H1 (cell line): Measurements from ENCODE around the gene NACA. TPM values are rescaled to one million over a fixed set of nuclear protein-coding genes. Genes with fewer than 3 reads are reported as not detected.

Source experiments
- CTCF ChIA-PET: fragments of 300-600 bp; sonication (Branson Sonifier 250); formaldehyde crosslinking; loops from one replicate; lab custom pipeline; 2021; ENCODE audit not compliant: partially characterized antibody; lab: Charles Lee
- POLR2A ChIA-PET: fragments of 300-600 bp; sonication (Branson Sonifier 250); formaldehyde crosslinking; loops from one replicate; lab custom pipeline; 2021; ENCODE audit warnings: inconsistent platforms; ENCODE audit not compliant: partially characterized antibody; lab: Charles Lee
- DNase-seq, 2 experiments: peaks; one replicate each; pipeline versions ENCODE4 v3.0.0 to v3.0.0-alpha.2; 2010 to 2022; ENCODE audit warnings: low spot score in 2 of 2, low read depth in 1 of 2, mixed read lengths in 1 of 2
- FAIRE-seq: peaks from 2 replicates; lab custom pipeline; 2011; peaks lifted over from hg19 to GRCh38; lab: Jason Lieb, UNC
- H2AFZ ChIP-seq: 2 replicates; pipeline ENCODE4 v1.8.1; 2012; ENCODE audit warnings: low read length, inconsistent platforms
- H2AK5ac ChIP-seq: 2 replicates; pipeline ENCODE4 v1.6.1; 2013; ENCODE audit warnings: low read depth, low read length
- H2BK120ac ChIP-seq: replicated peaks from 2 replicates; pipeline ENCODE3; 2013; ENCODE audit warnings: low read depth, low read length, inconsistent platforms
- H2BK12ac ChIP-seq: 2 replicates; pipeline ENCODE4 v1.6.1; 2013; ENCODE audit warnings: low read depth, low read length
- H2BK15ac ChIP-seq: 2 replicates; pipeline ENCODE4 v1.6.1; 2013; ENCODE audit warnings: low read length
- H2BK20ac ChIP-seq: 2 replicates; pipeline ENCODE4 v1.6.1; 2013; ENCODE audit warnings: low read length
- H2BK5ac ChIP-seq: 2 replicates; pipeline ENCODE4 v1.6.1; 2013; ENCODE audit warnings: low read depth, low read length
- H3K14ac ChIP-seq: 2 replicates; pipeline ENCODE4 v1.6.1; 2013; ENCODE audit warnings: inconsistent platforms; ENCODE audit not compliant: insufficient read length
- H3K18ac ChIP-seq: 2 replicates; pipeline ENCODE4 v1.6.1; 2013; ENCODE audit warnings: low read length; ENCODE audit errors: extremely low read depth
- H3K23ac ChIP-seq: 2 replicates; pipeline ENCODE4 v1.6.1; 2013; ENCODE audit warnings: inconsistent platforms; ENCODE audit not compliant: insufficient read length
- H3K23me2 ChIP-seq: 2 replicates; pipeline ENCODE4 v1.6.1; 2013; ENCODE audit warnings: low read depth, low read length
- H3K27ac ChIP-seq: 2 replicates; pipeline ENCODE4 v1.6.1; 2011; ENCODE audit warnings: low read depth, low read length, inconsistent platforms
- H3K27me3 ChIP-seq, 4 experiments: replicated peaks in 1 of 4; 1 replicate in 1 of 4; 2 replicates in 3 of 4; pipeline versions ENCODE4 v1.6.1 to v1.8.1; 2011 to 2013; ENCODE audit warnings: low read length in 3 of 4, mild to moderate bottlenecking in 3 of 4, inconsistent platforms in 2 of 4, mixed read lengths in 2 of 4, moderate library complexity in 1 of 4; ENCODE audit not compliant: control insufficient read depth in 3 of 4, insufficient read depth in 3 of 4; ENCODE audit errors: extremely low read depth in 1 of 4
- H3K36me3 ChIP-seq, 4 experiments: 2 replicates each; pipeline versions ENCODE4 v1.6.1 to v1.8.1; 2011 to 2013; ENCODE audit warnings: mild to moderate bottlenecking in 4 of 4, low read length in 3 of 4, moderate library complexity in 2 of 4, control low read depth in 1 of 4, inconsistent platforms in 1 of 4; ENCODE audit not compliant: insufficient read depth in 4 of 4, control insufficient read depth in 2 of 4
- H3K4ac ChIP-seq: replicated peaks from 2 replicates; pipeline ENCODE3; 2013; ENCODE audit warnings: low read length, low read depth, mixed read lengths, inconsistent platforms; ENCODE audit not compliant: insufficient read length
- H3K4me1 ChIP-seq, 4 experiments: replicated peaks in 1 of 4; 1 replicate in 1 of 4; 2 replicates in 3 of 4; pipeline versions ENCODE4 v1.6.1 to v1.8.1; 2011 to 2013; ENCODE audit warnings: low read length in 3 of 4, inconsistent platforms in 2 of 4, mixed read lengths in 1 of 4; ENCODE audit not compliant: insufficient read depth in 4 of 4, control insufficient read depth in 3 of 4
- H3K4me2 ChIP-seq, 2 experiments: 2 replicates each; pipeline versions ENCODE4 v1.6.1 to v1.8.1; 2011 to 2013; ENCODE audit warnings: low read depth in 2 of 2, low read length in 2 of 2, control low read depth in 1 of 2, inconsistent platforms in 1 of 2, mild to moderate bottlenecking in 1 of 2; ENCODE audit not compliant: insufficient read depth in 1 of 2
- H3K4me3 ChIP-seq, 4 experiments: fragments of 200-600, 300-600 bp in 1 of 4; sonication (generic), shearing (Covaris generic), sonication (Bioruptor Twin) in 1 of 4; 2 replicates each; pipeline versions ENCODE4 v1.5.1 to v1.8.1; 2011 to 2016; ENCODE audit warnings: low read length in 4 of 4, low read depth in 3 of 4, control low read depth in 2 of 4, inconsistent platforms in 2 of 4, mild to moderate bottlenecking in 2 of 4, mixed read lengths in 1 of 4, moderate library complexity in 1 of 4; ENCODE audit not compliant: insufficient read depth in 2 of 4; ENCODE audit errors: extremely low read depth in 1 of 4
- H3K56ac ChIP-seq: replicated peaks from 2 replicates; pipeline ENCODE3; 2013; ENCODE audit warnings: low read depth, mild to moderate bottlenecking, mixed read lengths, low read length, inconsistent platforms; ENCODE audit not compliant: insufficient read length
- H3K79me1 ChIP-seq: 2 replicates; pipeline ENCODE4 v1.6.1; 2013; ENCODE audit warnings: low read depth, low read length, control low read depth
- H3K79me2 ChIP-seq, 2 experiments: 2 replicates each; pipeline versions ENCODE4 v1.6.1 to v1.8.1; 2012 to 2013; ENCODE audit warnings: low read length in 2 of 2, mild to moderate bottlenecking in 2 of 2, inconsistent platforms in 1 of 2; ENCODE audit not compliant: insufficient read depth in 2 of 2, control insufficient read depth in 1 of 2
- H3K9ac ChIP-seq, 4 experiments: replicated peaks in 1 of 4; 1 replicate in 1 of 4; 2 replicates in 3 of 4; pipeline versions ENCODE4 v1.6.1 to v1.8.1; 2011 to 2013; ENCODE audit warnings: low read depth in 3 of 4, low read length in 3 of 4, control low read depth in 2 of 4, mild to moderate bottlenecking in 2 of 4, moderate library complexity in 2 of 4, inconsistent platforms in 1 of 4; ENCODE audit errors: extremely low read depth in 1 of 4
- H3K9me3 ChIP-seq, 2 experiments: 2 replicates each; pipeline versions ENCODE4 v1.6.1 to v1.8.1; 2012 to 2013; ENCODE audit warnings: mild to moderate bottlenecking in 2 of 2, moderate library complexity in 2 of 2, control low read depth in 1 of 2, inconsistent platforms in 1 of 2, low read depth in 1 of 2, low read length in 1 of 2, mixed read lengths in 1 of 2; ENCODE audit not compliant: insufficient read depth in 2 of 2
- H4K20me1 ChIP-seq, 2 experiments: replicated peaks in 1 of 2; 2 replicates each; pipeline versions ENCODE3 to v1.8.1; 2011 to 2013; ENCODE audit warnings: inconsistent platforms in 2 of 2, low read length in 2 of 2, mild to moderate bottlenecking in 1 of 2; ENCODE audit not compliant: insufficient read depth in 2 of 2, control insufficient read depth in 1 of 2
- H4K5ac ChIP-seq: 2 replicates; pipeline ENCODE4 v1.6.1; 2013; ENCODE audit warnings: low read length, low read depth, mixed read lengths, inconsistent platforms; ENCODE audit not compliant: insufficient read length
- H4K8ac ChIP-seq: 2 replicates; pipeline ENCODE4 v1.8.0; 2013; ENCODE audit warnings: mild to moderate bottlenecking, moderate library complexity, low read length, inconsistent platforms; ENCODE audit not compliant: insufficient read depth; ENCODE audit errors: extremely low read depth
- H4K91ac ChIP-seq: replicated peaks from 2 replicates; pipeline ENCODE3; 2013; ENCODE audit warnings: low read length, mixed read lengths, inconsistent platforms; ENCODE audit not compliant: insufficient read length
- BCL11A ChIP-seq, 2 experiments: IDR thresholded peaks; one replicate each; pipeline ENCODE4 v1.6.1; 2011; ENCODE audit warnings: low read depth in 2 of 2, low read length in 2 of 2, mild to moderate bottlenecking in 2 of 2
- CEBPB ChIP-seq: IDR thresholded peaks from 2 replicates; pipeline ENCODE4 v1.6.1; 2012; ENCODE audit warnings: low read depth, low read length
- CTBP2 ChIP-seq: IDR thresholded peaks from 2 replicates; pipeline ENCODE4 v1.7.0; 2011; ENCODE audit warnings: borderline replicate concordance, mild to moderate bottlenecking, moderate library complexity, mixed read lengths, low read length; ENCODE audit not compliant: insufficient read depth, insufficient read length
- EP300 ChIP-seq, 2 experiments: IDR thresholded peaks; 1 replicate in 1 of 2; 2 replicates in 1 of 2; pipeline ENCODE4 v1.6.1; 2011 to 2012; ENCODE audit warnings: low read depth in 2 of 2, low read length in 2 of 2, mild to moderate bottlenecking in 2 of 2, borderline replicate concordance in 1 of 2, inconsistent platforms in 1 of 2, moderate library complexity in 1 of 2
- HDAC2 ChIP-seq, 2 experiments: fragments of 300-600 bp in 1 of 2; sonication (generic) in 1 of 2; IDR thresholded peaks; 2 replicates each; pipeline ENCODE4 v1.6.1; 2011 to 2012; ENCODE audit warnings: low read depth in 2 of 2, low read length in 2 of 2, mild to moderate bottlenecking in 2 of 2, moderate library complexity in 2 of 2, borderline replicate concordance in 1 of 2, inconsistent platforms in 1 of 2
- HDAC6 ChIP-seq: IDR thresholded peaks from one replicate; pipeline ENCODE4 v1.7.1; 2012; ENCODE audit warnings: low read depth, mild to moderate bottlenecking, inconsistent platforms, low read length, moderate library complexity
- MAFK ChIP-seq: IDR thresholded peaks from 2 replicates; pipeline ENCODE4 v1.6.1; 2012; ENCODE audit warnings: low read depth, mild to moderate bottlenecking, improper control_type of control experiment, low read length
- RAD21 ChIP-seq, 2 experiments: IDR thresholded peaks in 1 of 2; conservative IDR thresholded peaks in 1 of 2; 2 replicates each; pipeline ENCODE4 v1.6.1; 2011; ENCODE audit warnings: low read depth in 2 of 2, low read length in 2 of 2, improper control_type of control experiment in 1 of 2, inconsistent platforms in 1 of 2, mild to moderate bottlenecking in 1 of 2, moderate library complexity in 1 of 2
- RBBP5 ChIP-seq: IDR thresholded peaks from 2 replicates; pipeline ENCODE4 v1.7.1; 2012; ENCODE audit warnings: low read depth, mild to moderate bottlenecking, inconsistent platforms, low read length, moderate library complexity, borderline replicate concordance
- SUZ12 ChIP-seq: fragments of 200-600 bp; sonication (generic); IDR thresholded peaks from 2 replicates; pipeline ENCODE4 v1.6.1; 2012; ENCODE audit warnings: mild to moderate bottlenecking, inconsistent platforms, low read length, moderate library complexity, mixed read lengths
- TAF7 ChIP-seq: optimal IDR thresholded peaks from 2 replicates; pipeline ENCODE3; 2011; ENCODE audit warnings: low read depth, mild to moderate bottlenecking, inconsistent platforms, low read length, moderate library complexity, borderline replicate concordance
- TCF12 ChIP-seq: IDR thresholded peaks from 2 replicates; pipeline ENCODE4 v1.6.1; 2011; ENCODE audit warnings: low read depth, mild to moderate bottlenecking, low read length
- TEAD4 ChIP-seq: IDR thresholded peaks from 2 replicates; pipeline ENCODE4 v1.6.1; 2012; ENCODE audit warnings: low read depth, low read length, inconsistent platforms, mixed read lengths
- WGBS, 2 experiments: shearing (Covaris generic) in 1 of 2; methylation state at CpG; one replicate each; pipeline versions ENCODE4 v1.1.6 to v1.1.7; 2013 to 2015; ENCODE audit warnings: low lambda C conversion rate in 2 of 2, mixed read lengths in 2 of 2, inconsistent platforms in 1 of 2, low coverage in 1 of 2, missing lambda C conversion rate in 1 of 2; ENCODE audit not compliant: insufficient replicate concordance in 2 of 2, insufficient coverage in 1 of 2, insufficient read length in 1 of 2; ENCODE audit errors: extremely low coverage in 1 of 2, missing lambda C conversion rate in 1 of 2; 5-methylcytosine and 5-hydroxymethylcytosine counted together
- polyA plus RNA-seq, 7 experiments: library from polyadenylated mRNA; depleted of rRNA in 3 of 7; stranded (reverse) in 5 of 7; unstranded in 2 of 7; fragments of >200 nt in 5 of 7; fragments of 200-250 nt in 2 of 7; gene quantifications; 1 replicate in 5 of 7; 2 replicates in 1 of 7; 4 replicates in 1 of 7; pipeline versions ENCODE4 v1.2.1 to v1.2.3, GENCODE V29; 2011 to 2013; ENCODE audit warnings: missing spikeins in 2 of 7, mixed read lengths in 2 of 7
- total RNA-seq: library from RNA; stranded (reverse); fragmentation: NEBNext Ultra II Directional; extraction: Animal tissue kit (Norgen Biotek cat#: 25700); gene quantifications from 2 replicates; pipeline ENCODE4 v1.2.1, GENCODE V29; 2021

Gene NACA
- total and polyA plus RNA-seq, 2 of the 8 experiments (the other 6 are each of a cell fraction or from before 2014, with no cell fraction given), result 511 to 1,063 TPM

- Histone ChIP-seq H2BK20ac (no peak overlapping the region), H2BK12ac (no peak overlapping the region), H3K36me3 (peaks cover 0 to 37% (median 3%) of the 10 kb centered on the region in 4 experiments; a peak in 3 of 8 replicates), H3K9me3 (no peaks in the 10 kb centered on the region), H4K8ac (no peak overlapping the region), H3K23ac (no peak overlapping the region), H4K5ac (no peak overlapping the region), H2BK5ac (no peak overlapping the region; the same call in 1 of the 2 replicates), H3K4me1 (peaks cover 0 to 3% (median 0%) of the 10 kb centered on the region in 4 experiments; a peak in 3 of 7 replicates), H4K20me1 (peaks cover 32 to 36% of the 10 kb centered on the region in 2 experiments), H3K27ac (no peak overlapping the region), H3K4ac (no peak overlapping the region), H3K4me2 (no peak overlapping the region; a peak in 1 of 4 replicates), H3K27me3 (no peaks in the 10 kb centered on the region), H3K4me3 (no peak overlapping the region), H2AK5ac (no peak overlapping the region), H2BK120ac (no peak overlapping the region), H2BK15ac (no peak overlapping the region), H3K18ac (no peak overlapping the region), H3K79me1 (peaks cover 3% of the 10 kb centered on the region; the same call in 1 of the 2 replicates), H3K23me2 (peaks cover 2% of the 10 kb centered on the region; the same call in 1 of the 2 replicates), H3K79me2 (peaks cover 84 to 99% of the 10 kb centered on the region in 2 experiments), H3K9ac (no peak overlapping the region), H4K91ac (no peak overlapping the region), H2AFZ (no peak overlapping the region), H3K56ac (no peak overlapping the region), H3K14ac (no peak overlapping the region)
- ChIA-PET CTCF (no interaction called here), POLR2A (interaction anchor here (0.6 to 52.4 kb wide), 11 partner anchors 9 to 414 kb away, joined by 3 to 1406 read pairs (median 4); partner anchors contain the start of genes ATP5F1B, NACA and PRIM1)
- FAIRE-seq (no peak), DNase-seq (no peak)
- 100% methylated on average over 6 of the region's 6 CpGs; no CpG with 5 or more reads in 1 of the 2 experiments for WGBS, 2 experiments
- TF ChIP-seq TEAD4, result no peak
- no peak for TF ChIP-seq MAFK
- TF ChIP-seq SUZ12, result no peak
- TF ChIP-seq RBBP5, result no peak
- TF ChIP-seq BCL11A (IDR thresholded peaks at IDR 0.05; ENCODE audit: low read depth in 2 of 2, low read length in 2 of 2), result no peak
- no peak for TF ChIP-seq CEBPB
- TF ChIP-seq EP300 (IDR thresholded peaks at IDR 0.05; ENCODE audit: borderline replicate concordance in 1 of 2, low read depth in 2 of 2, low read length in 2 of 2), result no peak
- TF ChIP-seq HDAC6, result no peak
- TF ChIP-seq RAD21 (IDR thresholded peaks at IDR 0.05 in 1 of 2, conservative IDR thresholded peaks at IDR 0.05 in 1 of 2; ENCODE audit: low read depth in 2 of 2, low read length in 2 of 2), result no peak
- no peak for TF ChIP-seq TCF12
- no peak for TF ChIP-seq TAF7
- TF ChIP-seq CTBP2, result no peak
- TF ChIP-seq HDAC2 (IDR thresholded peaks at IDR 0.05; ENCODE audit: borderline replicate concordance in 1 of 2, low read depth in 2 of 2, low read length in 2 of 2), result no peak
These were observed 42.8 kb downstream of the NACA start for GRCh38 chr12:56682323-56682722.
